Neutrophil (primary cell): ENCODE data around the gene ULBP1.
"Not testable (repeated sequence)": the region's sequence is repeated elsewhere in the genome, so short reads cannot be mapped to it uniquely, and the experiment has no call there.

ENCODE experiments used
- H3K27ac ChIP-seq: fragments of 200-600 bp; sonication (generic); 2 replicates; pipeline ENCODE4 v1.5.1; 2016; ENCODE audit warnings: mild to moderate bottlenecking, moderate library complexity
- H3K27me3 ChIP-seq: fragments of 200-600 bp; sonication (generic); 2 replicates; pipeline ENCODE4 v1.6.0; 2016; ENCODE audit warnings: mild to moderate bottlenecking
- H3K36me3 ChIP-seq: fragments of 200-600 bp; sonication (generic); 2 replicates; pipeline ENCODE4 v1.5.1; 2017
- H3K4me1 ChIP-seq, 2 experiments: fragments of 200-600 bp in 1 of 2; sonication (generic) in 1 of 2; 1 replicate in 1 of 2; 2 replicates in 1 of 2; pipeline versions ENCODE4 v1.5.1 to v1.6.1; 2013 to 2016; ENCODE audit warnings: low read depth in 1 of 2, low read length in 1 of 2, mild to moderate bottlenecking in 1 of 2, moderate library complexity in 1 of 2; ENCODE audit not compliant: control insufficient read depth in 1 of 2, insufficient read depth in 1 of 2
- H3K4me3 ChIP-seq, 2 experiments: fragments of 200-600 bp in 1 of 2; sonication (generic) in 1 of 2; 1 replicate in 1 of 2; 2 replicates in 1 of 2; pipeline ENCODE4 v1.5.1; 2013 to 2016; ENCODE audit warnings: low read depth in 1 of 2, low read length in 1 of 2, mild to moderate bottlenecking in 1 of 2, moderate library complexity in 1 of 2
- H3K9me3 ChIP-seq: fragments of 200-600 bp; sonication (generic); 2 replicates; pipeline ENCODE4 v1.5.1; 2016
- CTCF ChIP-seq: fragments of 200-600 bp; sonication (generic); IDR thresholded peaks from 2 replicates; pipeline ENCODE4 v1.5.1; 2016; ENCODE audit warnings: antibody characterized with exemption

Gene ULBP1

GRCh38 chr6:149969635-149970034 is 5.9 kb downstream of the ULBP1 start:
- TF ChIP-seq CTCF = no peak
- Histone ChIP-seq H3K4me1 (peaks cover 2 to 7% of the 10 kb centered on the region in 2 experiments), H3K9me3 (no peaks in the 10 kb centered on the region), H3K27me3 (peaks cover 100% of the 10 kb centered on the region), H3K4me3 (no peak overlapping the region), H3K27ac (no peak overlapping the region), H3K36me3 (no peaks in the 10 kb centered on the region)

GRCh38 chr6:149974394-149974793 is 10.7 kb downstream of the ULBP1 start:
- H3K27me3 ChIP-seq = peaks cover 98% of the 10 kb centered on the region
- not testable (repeated sequence) for H3K4me1 ChIP-seq, H3K9me3 ChIP-seq, H3K36me3 ChIP-seq, H3K27ac ChIP-seq, H3K4me3 ChIP-seq

GRCh38 chr6:149974825-149975224 is 11.1 kb downstream of the ULBP1 start:
- peaks cover 98% of the 10 kb centered on the region for H3K27me3 ChIP-seq

GRCh38 chr6:149975400-149975799 is 11.7 kb downstream of the ULBP1 start:
- Histone ChIP-seq H3K9me3 (no peaks in the 10 kb centered on the region), H3K4me3 (no peak overlapping the region), H3K27ac (no peak overlapping the region), H3K36me3 (no peaks in the 10 kb centered on the region), H3K27me3 (peaks cover 97% of the 10 kb centered on the region), H3K4me1 (no peaks in the 10 kb centered on the region)
- TF ChIP-seq CTCF = no peak

More at GRCh38 chr6:149974825-149975224, 11.1 kb downstream of the ULBP1 start:
- Histone ChIP-seq H3K27ac (no peak overlapping the region), H3K9me3 (no peaks in the 10 kb centered on the region), H3K36me3 (no peaks in the 10 kb centered on the region), H3K4me3 (no peak overlapping the region), H3K4me1 (no peaks in the 10 kb centered on the region)
- no peak for TF ChIP-seq CTCF

- Histone ChIP-seq H3K36me3 (no peaks in the 10 kb centered on the region), H3K9me3 (no peaks in the 10 kb centered on the region), H3K27ac (no peak overlapping the region), H3K4me1 (no peaks in the 10 kb centered on the region), H3K27me3 (peaks cover 96% of the 10 kb centered on the region), H3K4me3 (no peak overlapping the region)
- TF ChIP-seq CTCF = no peak
Measured at GRCh38 chr6:149977221-149977620, 13.5 kb downstream of the ULBP1 start.

- no peak for TF ChIP-seq CTCF
- Histone ChIP-seq H3K36me3 (no peaks in the 10 kb centered on the region), H3K27ac (no peak overlapping the region), H3K9me3 (no peaks in the 10 kb centered on the region), H3K4me3 (no peak overlapping the region), H3K4me1 (no peaks in the 10 kb centered on the region), H3K27me3 (peaks cover 96% of the 10 kb centered on the region)
Measured at GRCh38 chr6:149978610-149979009, 14.9 kb downstream of the ULBP1 start.
